Upper lobe of left lung (tissue), 4 donors: ENCODE measurements around the gene LRGUK.

Experiments used
- POLR2A ChIP-seq, 4 donors: fragments of 450-650 bp; IDR thresholded peaks; one replicate each; pipeline ENCODE4 v1.5.1; 2016 to 2017; ENCODE audit warnings: antibody characterized with exemption in 4 of 4, mild to moderate bottlenecking in 2 of 4
- POLR2AphosphoS5 ChIP-seq, 2 donors: sonication (generic); formaldehyde crosslinking; IDR thresholded peaks; one replicate each; pipeline ENCODE4 v1.5.1; 2017; ENCODE audit warnings: antibody characterized with exemption in 2 of 2
- TF ChIP-seq, protein P1 (sequence below), 6 experiments: fragments of 450-650 bp in 4 of 6; fragments of 200-600 bp in 2 of 6; sonication (generic) in 2 of 6; IDR thresholded peaks; one replicate each; pipeline ENCODE4 v1.5.1; 2016 to 2019; ENCODE audit warnings: antibody characterized with exemption in 6 of 6

DNA sequence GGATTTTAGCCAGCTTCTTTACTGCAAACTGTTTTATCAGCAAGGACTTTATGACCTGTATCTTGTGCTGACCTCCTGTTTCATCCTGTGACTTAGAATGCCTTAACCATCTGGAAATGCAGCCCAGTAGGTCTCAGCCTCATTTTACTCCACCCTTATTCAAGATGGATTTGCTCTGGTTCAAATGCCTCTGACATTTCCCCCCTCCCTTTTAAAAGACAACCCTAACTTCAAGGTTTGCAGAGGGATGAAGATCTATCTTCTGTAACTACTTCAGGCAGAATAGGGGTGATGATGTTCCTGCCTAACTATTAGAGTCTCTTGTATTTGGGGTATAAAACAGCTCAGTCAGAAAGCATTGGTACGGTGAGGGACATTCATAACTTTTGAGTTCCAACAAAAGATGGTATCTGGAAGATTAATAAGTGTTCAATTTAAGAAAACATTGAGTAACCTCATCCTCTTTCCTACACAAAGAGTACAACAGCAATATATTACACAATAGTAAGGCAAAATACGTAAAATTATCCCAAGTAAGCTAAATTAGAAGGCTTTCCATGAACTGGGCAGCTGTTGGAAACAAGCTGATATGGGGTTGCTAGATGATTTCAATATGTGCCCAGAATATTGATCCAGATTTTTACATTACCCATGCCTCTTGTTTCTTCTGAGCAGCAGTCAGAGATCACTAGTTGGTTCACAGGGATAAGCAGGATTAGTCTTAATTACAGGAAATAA is 40.0 kb upstream of the LRGUK start:
- TF ChIP-seq POLR2A (IDR thresholded peaks at IDR 0.05) (no peak), POLR2AphosphoS5 (IDR thresholded peaks at IDR 0.05) (no peak)
- TF ChIP-seq, protein P1, sequence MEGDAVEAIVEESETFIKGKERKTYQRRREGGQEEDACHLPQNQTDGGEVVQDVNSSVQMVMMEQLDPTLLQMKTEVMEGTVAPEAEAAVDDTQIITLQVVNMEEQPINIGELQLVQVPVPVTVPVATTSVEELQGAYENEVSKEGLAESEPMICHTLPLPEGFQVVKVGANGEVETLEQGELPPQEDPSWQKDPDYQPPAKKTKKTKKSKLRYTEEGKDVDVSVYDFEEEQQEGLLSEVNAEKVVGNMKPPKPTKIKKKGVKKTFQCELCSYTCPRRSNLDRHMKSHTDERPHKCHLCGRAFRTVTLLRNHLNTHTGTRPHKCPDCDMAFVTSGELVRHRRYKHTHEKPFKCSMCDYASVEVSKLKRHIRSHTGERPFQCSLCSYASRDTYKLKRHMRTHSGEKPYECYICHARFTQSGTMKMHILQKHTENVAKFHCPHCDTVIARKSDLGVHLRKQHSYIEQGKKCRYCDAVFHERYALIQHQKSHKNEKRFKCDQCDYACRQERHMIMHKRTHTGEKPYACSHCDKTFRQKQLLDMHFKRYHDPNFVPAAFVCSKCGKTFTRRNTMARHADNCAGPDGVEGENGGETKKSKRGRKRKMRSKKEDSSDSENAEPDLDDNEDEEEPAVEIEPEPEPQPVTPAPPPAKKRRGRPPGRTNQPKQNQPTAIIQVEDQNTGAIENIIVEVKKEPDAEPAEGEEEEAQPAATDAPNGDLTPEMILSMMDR (IDR thresholded peaks at IDR 0.05), result no peak
